Prostate gland (tissue), 2 donors: Measurements from ENCODE around the gene AKNA. TPM values are rescaled to one million over a fixed set of nuclear protein-coding genes. Genes with fewer than 3 reads are reported as not detected.
A peak's percentile ranks its signal among the peaks of the same experiment; 100 is the strongest.

Experiments
- DNase-seq: peaks from one replicate; pipeline ENCODE4 v3.0.0-alpha.2; 2019; ENCODE audit warnings: low spot score
- H3K27ac ChIP-seq, 2 donors: fragments of 200-600 bp; sonication (generic); 2 replicates each; pipeline ENCODE4 v1.5.1; 2017 to 2019
- H3K27me3 ChIP-seq: fragments of 200-600 bp; sonication (generic); replicated peaks from 2 replicates; pipeline ENCODE4 v1.5.1; 2019; ENCODE audit not compliant: insufficient read depth
- H3K36me3 ChIP-seq, 2 donors: fragments of 200-600 bp; sonication (generic); 1 replicate in 1 of 2; 2 replicates in 1 of 2; pipeline versions ENCODE4 v1.5.1 to v1.8.1; 2017 to 2019
- H3K4me1 ChIP-seq: fragments of 200-600 bp; sonication (generic); replicated peaks from 2 replicates; pipeline ENCODE4 v1.5.1; 2019
- H3K4me3 ChIP-seq, 2 donors: fragments of 200-600 bp; sonication (generic); 2 replicates each; pipeline ENCODE4 v1.5.1; 2017 to 2019
- H3K9me3 ChIP-seq: fragments of 200-600 bp; sonication (generic); 2 replicates; pipeline ENCODE4 v1.5.1; 2017
- CTCF ChIP-seq, 4 experiments: fragments of 200-600 bp in 2 of 4; fragments of 450-650 bp in 2 of 4; sonication (generic) in 2 of 4; IDR thresholded peaks; 1 replicate in 3 of 4; 2 replicates in 1 of 4; pipeline ENCODE4 v1.5.1; 2016 to 2019; ENCODE audit warnings: antibody characterized with exemption in 4 of 4, mild to moderate bottlenecking in 2 of 4, moderate library complexity in 2 of 4
- POLR2A ChIP-seq: fragments of 450-650 bp; IDR thresholded peaks from one replicate; pipeline ENCODE4 v1.6.1; 2016; ENCODE audit warnings: antibody characterized with exemption, mild to moderate bottlenecking
- POLR2AphosphoS5 ChIP-seq: sonication (generic); formaldehyde crosslinking; IDR thresholded peaks from one replicate; pipeline ENCODE4 v1.6.1; 2017; ENCODE audit warnings: antibody characterized with exemption
- WGBS: methylation state at CpG from one replicate; pipeline ENCODE4 v1.1.5; 2018; 5-methylcytosine and 5-hydroxymethylcytosine counted together
- intact Hi-C: fragments of 100-400 bp; cut with DNase I; formaldehyde crosslinking; loops from one replicate; pipeline ENCODE4 v1.14.2; 2022
- total RNA-seq, 2 donors: library from RNA; depleted of rRNA; stranded (reverse); fragments of >200 nt; gene quantifications; one replicate each; pipeline ENCODE4 v1.1.0, GENCODE V29; 2016

Gene AKNA
- total RNA-seq, 2 donors from 2014 or later = 20.5 to 30.1 TPM

DNA sequence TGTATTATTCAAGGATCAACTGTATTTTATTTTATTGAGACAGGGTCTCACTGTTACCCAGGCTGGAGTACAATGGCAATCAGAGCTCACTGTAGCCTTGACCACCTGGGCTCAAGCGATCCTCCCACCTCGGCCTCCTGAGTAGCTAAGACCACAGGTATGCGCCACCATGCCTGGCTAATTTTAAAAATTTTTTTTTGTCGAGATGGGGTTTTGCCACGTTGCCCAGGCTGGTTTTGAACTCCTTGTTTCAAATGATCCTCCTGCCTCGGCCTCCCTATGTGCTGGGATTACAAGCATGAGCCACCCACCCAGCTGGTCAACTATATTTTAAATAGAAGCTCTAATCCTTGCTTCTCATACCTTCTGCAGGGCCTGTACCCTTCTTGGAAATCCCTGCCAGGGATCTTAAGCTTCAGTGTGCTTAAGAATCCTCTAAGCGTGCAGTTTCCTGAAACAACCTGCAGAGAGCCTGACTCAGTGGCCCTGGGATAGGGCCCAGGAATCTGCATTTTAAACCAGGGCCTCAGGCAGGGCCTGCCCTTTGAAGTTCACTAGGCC lies 2.9 kb downstream of the AKNA start:
- intact Hi-C loops = loop anchor here (5.0 kb wide), 1 partner anchor 33 kb away; no protein-coding TSS in a partner anchor
- WGBS = 79% methylated on average over 7 of the region's 7 CpGs
- Histone ChIP-seq H3K4me3 (no peak overlapping the region), H3K27ac (peak overlapping the region; percentile 80 to 86), H3K4me1 (peaks cover 13% of the 10 kb centered on the region), H3K36me3 (peaks cover 0 to 5% of the 10 kb centered on the region in 2 donors), H3K9me3 (no peaks in the 10 kb centered on the region), H3K27me3 (no peaks in the 10 kb centered on the region)
- TF ChIP-seq POLR2A (no peak), CTCF (IDR thresholded peaks at IDR 0.05) (no peak), POLR2AphosphoS5 (no peak)
- no peak for DNase-seq

DNA sequence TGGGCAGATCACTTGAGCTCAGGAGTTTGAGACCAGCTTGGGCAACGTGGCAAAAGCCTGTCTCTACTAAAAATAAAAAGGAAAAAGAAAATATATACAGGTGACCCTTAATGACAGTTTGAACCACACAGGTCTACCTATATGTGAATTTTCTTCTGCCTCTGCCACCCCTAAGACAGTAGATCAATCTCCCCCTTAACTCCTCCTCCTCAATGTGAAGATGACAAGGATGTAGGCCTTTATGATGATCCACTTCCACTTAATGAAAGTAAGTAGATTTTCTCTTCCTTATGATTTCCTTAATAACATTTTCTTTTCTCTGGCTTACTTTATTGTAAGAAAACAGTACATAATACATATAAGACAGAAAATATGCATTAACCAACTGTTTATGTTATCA lies 3.4 kb downstream of the AKNA start:
- intact Hi-C loops = no loop called here
- Histone ChIP-seq H3K27ac (peak overlapping the region; percentile 80 to 86), H3K36me3 (peaks cover 0 to 11% of the 10 kb centered on the region in 2 donors), H3K27me3 (no peaks in the 10 kb centered on the region), H3K4me3 (no peak overlapping the region), H3K9me3 (no peaks in the 10 kb centered on the region), H3K4me1 (peaks cover 13% of the 10 kb centered on the region)
- no peak for TF ChIP-seq POLR2AphosphoS5
- no peak for TF ChIP-seq CTCF (IDR thresholded peaks at IDR 0.05)
- DNase-seq = no peak
- 50% methylated on average over 1 of the region's 1 CpG for WGBS

- H3K27me3 ChIP-seq = no peaks in the 10 kb centered on the region
- WGBS = 55% methylated on average over 8 of the region's 8 CpGs
- H3K27ac ChIP-seq = peak overlapping the region; percentile 66 to 86
- no peaks in the 10 kb centered on the region for H3K9me3 ChIP-seq
- no peak overlapping the region for H3K4me3 ChIP-seq
- intact Hi-C loops = no loop called here
- H3K4me1 ChIP-seq = peaks cover 13% of the 10 kb centered on the region
- TF ChIP-seq POLR2AphosphoS5 (peak; percentile 10), POLR2A (no peak), CTCF (IDR thresholded peaks at IDR 0.05) (no peak)
- no peak for DNase-seq
- peaks cover 0 to 12% of the 10 kb centered on the region in 2 donors for H3K36me3 ChIP-seq
Observed at GRCh38 chr9:114383521-114384231, 4.1 kb downstream of the AKNA start.

DNA sequence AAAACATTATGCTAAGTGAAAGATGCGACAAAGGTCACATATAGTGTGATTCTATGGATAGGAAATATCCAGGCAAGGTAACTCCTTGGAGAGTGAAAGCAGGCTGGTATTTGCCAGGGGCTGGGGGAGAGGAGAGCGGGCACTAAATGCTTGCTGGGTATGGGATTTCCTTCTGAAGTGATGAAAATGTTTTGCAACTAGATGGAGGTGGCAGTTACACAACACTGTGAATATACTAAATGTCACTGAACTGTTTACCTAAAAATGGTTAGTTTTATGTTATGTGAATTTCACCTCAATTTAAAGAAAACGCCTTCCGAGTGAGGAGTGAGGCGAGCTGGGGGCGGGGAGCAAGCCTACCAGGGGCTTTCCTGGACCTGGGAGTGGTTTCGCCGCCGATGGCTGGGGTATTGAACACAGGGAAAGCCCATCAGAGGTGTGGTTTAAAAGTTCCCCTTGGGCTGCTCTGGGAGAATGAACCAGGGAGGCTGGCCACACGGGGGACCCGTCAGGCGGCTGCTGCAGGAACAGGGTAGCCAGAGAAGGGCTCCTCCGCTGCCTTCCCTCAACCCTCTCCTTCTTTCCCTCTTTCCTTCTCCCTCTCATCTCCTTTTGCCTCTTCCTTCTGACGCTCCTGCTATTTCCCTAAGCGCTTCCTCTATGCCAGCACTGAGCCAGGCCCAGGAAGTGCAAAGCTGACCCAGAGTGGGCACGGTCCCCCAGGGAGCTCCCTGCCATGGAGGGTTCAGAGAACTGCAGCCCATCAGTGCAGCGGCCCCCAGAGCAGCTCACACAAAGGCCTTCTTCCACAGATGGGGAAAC lies 4.9 kb downstream of the AKNA start:
- H3K4me3 ChIP-seq = no peak overlapping the region
- no peak for TF ChIP-seq POLR2A
- TF ChIP-seq POLR2AphosphoS5 = no peak
- H3K36me3 ChIP-seq = peaks cover 0 to 12% of the 10 kb centered on the region in 2 donors
- H3K27ac ChIP-seq = peak overlapping the region; percentile 66 to 86
- H3K4me1 ChIP-seq = peaks cover 7% of the 10 kb centered on the region
- no peak for DNase-seq
- intact Hi-C loops = no loop called here
- no peaks in the 10 kb centered on the region for H3K27me3 ChIP-seq
- 49% methylated on average over 17 of the region's 17 CpGs for WGBS
- no peaks in the 10 kb centered on the region for H3K9me3 ChIP-seq

DNA sequence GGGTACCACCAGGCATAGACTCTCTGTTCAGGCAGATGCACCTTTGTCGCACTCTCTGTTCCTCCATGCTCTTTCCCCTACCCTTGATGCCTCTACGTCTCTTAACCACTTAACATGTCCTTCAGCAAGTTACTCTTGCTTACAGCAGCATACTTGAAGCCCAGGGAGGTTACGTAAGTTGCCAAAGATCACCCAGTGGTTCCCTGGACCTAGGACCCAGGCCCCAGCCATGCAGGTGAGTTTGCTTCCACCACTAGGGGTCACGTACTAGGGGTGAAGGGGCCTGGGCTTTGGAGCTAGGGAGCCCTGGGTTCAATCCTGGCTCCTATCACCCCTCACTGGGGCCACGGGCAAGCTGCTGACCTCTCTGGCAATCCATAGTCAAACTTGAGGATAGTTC lies 8.9 kb downstream of the AKNA start:
- Histone ChIP-seq H3K4me3 (no peak overlapping the region), H3K9me3 (no peaks in the 10 kb centered on the region), H3K36me3 (peaks cover 0 to 23% of the 10 kb centered on the region in 2 donors), H3K27ac (no peak overlapping the region), H3K4me1 (no peaks in the 10 kb centered on the region), H3K27me3 (no peaks in the 10 kb centered on the region)
- no peak for DNase-seq
- TF ChIP-seq POLR2A (no peak), POLR2AphosphoS5 (no peak), CTCF (IDR thresholded peaks at IDR 0.05) (no peak)
- WGBS = 93% methylated on average over 5 of the region's 5 CpGs
- intact Hi-C loops = no loop called here
